AG08395 (cell line): ENCODE data around the gene PZP.
"Not testable (repeated sequence)": the region's sequence is repeated elsewhere in the genome, so short reads cannot be mapped to it uniquely, and the experiment has no call there.

Source experiments
- DNase-seq: peaks from one replicate; pipeline ENCODE4 v3.0.0; 2012; ENCODE audit warnings: mixed read lengths, low spot score

Gene PZP

GRCh38 chr12:9180810-9181209 is 27.4 kb downstream of the PZP start:
- DNase-seq: no peak

GRCh38 chr12:9179781-9180180 is 28.4 kb downstream of the PZP start:
- DNase-seq: no peak

GRCh38 chr12:9169979-9170634 is 38.1 kb downstream of the PZP start:
- DNase-seq: no peak

- not testable (repeated sequence) for DNase-seq
These were observed 40.9 kb downstream of the PZP start for GRCh38 chr12:9167345-9167744.

- no peak for DNase-seq
These were observed 44.8 kb downstream of the PZP start for GRCh38 chr12:9163392-9163791.

- no peak for DNase-seq
These were observed 52.1 kb downstream of the PZP start for GRCh38 chr12:9156119-9156518.

- no peak for DNase-seq
These were observed 58.8 kb downstream of the PZP start for GRCh38 chr12:9149372-9149771.

- DNase-seq: no peak
These were observed 59.3 kb downstream of the PZP start for GRCh38 chr12:9148926-9149325.

- DNase-seq: no peak
These were observed 60.7 kb downstream of the PZP start for GRCh38 chr12:9147461-9147860.

- no peak for DNase-seq
These were observed 63.5 kb downstream of the PZP start for GRCh38 chr12:9144730-9145106.

- DNase-seq: no peak
These were observed 64.1 kb downstream of the PZP start for GRCh38 chr12:9143929-9144729.

- no peak for DNase-seq
These were observed 65.1 kb downstream of the PZP start for GRCh38 chr12:9143137-9143536.

- DNase-seq: not testable (repeated sequence)
These were observed 68.5 kb downstream of the PZP start for GRCh38 chr12:9139588-9140290.

- DNase-seq: no peak
These were observed 72.3 kb downstream of the PZP start for GRCh38 chr12:9135903-9136310.

- DNase-seq: no peak
These were observed 73.1 kb downstream of the PZP start for GRCh38 chr12:9134981-9135628.

- no peak for DNase-seq
These were observed 74.8 kb downstream of the PZP start for GRCh38 chr12:9133216-9133916.

GRCh38 chr12:9132008-9132535 is 76.1 kb downstream of the PZP start:
- DNase-seq: no peak

- no peak for DNase-seq
These were observed 78.0 kb downstream of the PZP start for GRCh38 chr12:9130244-9130643.

GRCh38 chr12:9127936-9128663 is 80.1 kb downstream of the PZP start:
- DNase-seq: no peak

- DNase-seq: no peak
These were observed 80.7 kb downstream of the PZP start for GRCh38 chr12:9127484-9127883.
